Measurements from ENCODE around the gene RAP1GDS1. TPM values are rescaled to one million over a fixed set of nuclear protein-coding genes. Genes with fewer than 3 reads are reported as not detected.

RAP1GDS1 gene
- total RNA-seq, 1 experiment from 2014 or later, result 40.8 TPM

GRCh38 chr4:98242063-98242462 lies 19.1 kb upstream of the RAP1GDS1 start:
- H3K79me2 ChIP-seq (ENCODE audit: insufficient read depth, low read length), result no peaks in the 10 kb centered on the region
- no peak for ATAC-seq
- H3K36me3 ChIP-seq (ENCODE audit: control insufficient read depth in 1 of 2, insufficient read depth in 2 of 2, low read length in 2 of 2), result no peaks in the 10 kb centered on the region
- no peak for TF ChIP-seq ATF3 (IDR thresholded peaks at IDR 0.05)
- H2AFZ ChIP-seq (ENCODE audit: low read depth, low read length, poor library complexity, severe bottlenecking), result no peak overlapping the region
- intact Hi-C loops (cut with micrococcal nuclease), result no loop called here
- H4K20me1 ChIP-seq (ENCODE audit: insufficient read depth), result no peaks in the 10 kb centered on the region
- no peaks in the 10 kb centered on the region for H3K9me2 ChIP-seq (ENCODE audit: insufficient read depth)
- no peaks in the 10 kb centered on the region for H3K9me3 ChIP-seq (ENCODE audit: control insufficient read depth in 1 of 2, insufficient read depth in 1 of 2, low read depth in 1 of 2, low read length in 2 of 2)
- ChIA-PET RAD21 (ENCODE audit: low non-redundant PET in 1 of 2, low total read pairs in 2 of 2, uncharacterized antibody in 2 of 2, unreplicated experiment in 2 of 2) (no interaction called here), POLR2A (interaction anchor here (0.6 kb wide), 1 partner anchor 19 kb away, joined by 3 read pairs; the partner anchor contains the start of gene RAP1GDS1), CTCF (no interaction called here)
- H3K4me3 ChIP-seq (replicated peaks in 1 of 2; ENCODE audit: low read depth in 1 of 2, low read length in 2 of 2), result no peak overlapping the region
- no peaks in the 10 kb centered on the region for H3K4me1 ChIP-seq (ENCODE audit: control insufficient read depth in 1 of 2, insufficient read depth in 2 of 2, low read length in 2 of 2)
- no peak for DNase-seq (ENCODE audit: low read depth, low spot score)
- BruUV-seq (replicated peaks), result no TSS peak
- no peak overlapping the region for H3K9ac ChIP-seq (ENCODE audit: low read length)
- H3K27ac ChIP-seq (ENCODE audit: low read depth, low read length), result no peak overlapping the region
- H3K27me3 ChIP-seq (ENCODE audit: insufficient read depth, low read length), result no peaks in the 10 kb centered on the region
- H3K4me2 ChIP-seq (ENCODE audit: low read length), result no peak overlapping the region

GRCh38 chr4:98242538-98242937 lies 18.6 kb upstream of the RAP1GDS1 start:
- ATAC-seq, result no peak
- TF ChIP-seq SIN3A (IDR thresholded peaks at IDR 0.05; ENCODE audit: low read depth) (no peak), EZH2phosphoT487 (IDR thresholded peaks at IDR 0.05; ENCODE audit: borderline replicate concordance) (no peak), CTCF (IDR thresholded peaks at IDR 0.05 in 2 of 3, conservative IDR thresholded peaks at IDR 0.05 in 1 of 3; ENCODE audit: borderline replicate concordance in 1 of 3, insufficient read depth in 1 of 3, low read depth in 2 of 3, low read length in 2 of 3) (no peak), ATF3 (IDR thresholded peaks at IDR 0.05) (no peak), EZH2 (IDR thresholded peaks at IDR 0.05) (no peak), POLR2AphosphoS5 (IDR thresholded peaks at IDR 0.05; ENCODE audit: low read depth, low read length) (no peak), ZBTB33 (IDR thresholded peaks at IDR 0.05; ENCODE audit: extremely low read depth, insufficient replicate concordance, low read length) (no peak), YY1 (IDR thresholded peaks at IDR 0.05; ENCODE audit: extremely low read depth, insufficient replicate concordance, low read depth, low read length) (no peak), JUND (IDR thresholded peaks at IDR 0.05) (no peak), SP1 (IDR thresholded peaks at IDR 0.05; ENCODE audit: low read depth) (no peak)
- Histone ChIP-seq H3K27ac (ENCODE audit: low read depth, low read length) (no peak overlapping the region), H3K9me2 (ENCODE audit: insufficient read depth) (no peaks in the 10 kb centered on the region), H3K27me3 (ENCODE audit: insufficient read depth, low read length) (no peaks in the 10 kb centered on the region), H3K79me2 (ENCODE audit: insufficient read depth, low read length) (no peaks in the 10 kb centered on the region), H3K4me2 (ENCODE audit: low read length) (no peak overlapping the region), H3K4me3 (replicated peaks in 1 of 2; ENCODE audit: low read depth in 1 of 2, low read length in 2 of 2) (no peak overlapping the region), H3K36me3 (ENCODE audit: control insufficient read depth in 1 of 2, insufficient read depth in 2 of 2, low read length in 2 of 2) (no peaks in the 10 kb centered on the region), H4K20me1 (ENCODE audit: insufficient read depth) (no peaks in the 10 kb centered on the region), H3K4me1 (ENCODE audit: control insufficient read depth in 1 of 2, insufficient read depth in 2 of 2, low read length in 2 of 2) (no peaks in the 10 kb centered on the region), H3K9me3 (ENCODE audit: control insufficient read depth in 1 of 2, insufficient read depth in 1 of 2, low read depth in 1 of 2, low read length in 2 of 2) (no peaks in the 10 kb centered on the region), H2AFZ (ENCODE audit: low read depth, low read length, poor library complexity, severe bottlenecking) (no peak overlapping the region), H3K9ac (ENCODE audit: low read length) (no peak overlapping the region)
- DNase-seq (ENCODE audit: low read depth, low spot score), result no peak
- intact Hi-C loops (cut with micrococcal nuclease), result no loop called here
- ChIA-PET POLR2A (no interaction called here), CTCF (no interaction called here), RAD21 (ENCODE audit: low non-redundant PET in 1 of 2, low total read pairs in 2 of 2, uncharacterized antibody in 2 of 2, unreplicated experiment in 2 of 2) (no interaction called here)
- no TSS peak for BruUV-seq (replicated peaks)
